ENCODE results near the gene NHERF1. TPM values are rescaled to one million over a fixed set of nuclear protein-coding genes. Genes with fewer than 3 reads are reported as not detected.

NHERF1 gene
- total and polyA plus RNA-seq, 9 of the 15 experiments (the other 6 are each of a cell fraction or from before 2014, with no cell fraction given): 11.4 to 79.9 (median 36.9) TPM

DNA sequence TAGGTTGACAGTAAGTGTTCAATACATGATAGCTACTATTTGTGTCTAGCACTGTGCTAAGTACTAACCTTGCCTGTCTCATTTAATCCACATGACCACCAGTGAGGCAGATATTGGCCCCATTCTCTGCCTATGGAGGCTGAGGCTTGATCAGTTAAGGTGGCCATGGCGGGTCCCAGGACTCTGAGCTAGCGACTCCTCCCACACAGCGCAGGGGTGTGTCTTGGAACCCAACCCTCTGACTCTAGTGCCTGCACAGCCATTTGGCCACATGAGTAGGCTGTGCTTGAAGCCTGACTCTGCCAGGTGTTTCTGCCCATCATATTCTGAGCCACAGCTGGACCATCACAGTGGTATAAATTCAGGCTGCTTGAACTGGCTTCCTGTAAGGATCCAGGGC lies 6.4 kb downstream of the NHERF1 start (continued):
- TF ChIP-seq ZNF121 (CRISPR knock-in tag; conservative IDR thresholded peaks at IDR 0.05) (no peak), ZBTB33 (CRISPR knock-in tag; IDR thresholded peaks at IDR 0.05) (no peak), MYBL2 (IDR thresholded peaks at IDR 0.05; ENCODE audit: low read depth) (no peak), MYBL2 (CRISPR knock-in tag; IDR thresholded peaks at IDR 0.05; ENCODE audit: borderline replicate concordance) (no peak), SRSF7 (optimal IDR thresholded peaks at IDR 0.05; ENCODE audit: low read depth, low read length) (no peak), JUN (IDR thresholded peaks at IDR 0.05; ENCODE audit: borderline replicate concordance, low read depth, low read length) (no peak), JUN (CRISPR knock-in tag; IDR thresholded peaks at IDR 0.05; ENCODE audit: borderline replicate concordance) (no peak), ARHGAP35 (IDR thresholded peaks at IDR 0.05; ENCODE audit: partially characterized antibody) (no peak), ATF1 (CRISPR knock-in tag; IDR thresholded peaks at IDR 0.05) (no peak), ATF1 (tag; IDR thresholded peaks at IDR 0.05) (no peak), CBX8 (IDR thresholded peaks at IDR 0.05; ENCODE audit: borderline replicate concordance, extremely low read depth, low read depth, low read length, poor library complexity, severe bottlenecking) (no peak), HMG20B (CRISPR knock-in tag; IDR thresholded peaks at IDR 0.05) (no peak), MTA3 (IDR thresholded peaks at IDR 0.05; ENCODE audit: borderline replicate concordance) (no peak), SMARCA5 (IDR thresholded peaks at IDR 0.05) (peak; percentile 48; the same call in 1 of the 2 replicates), PHF20 (IDR thresholded peaks at IDR 0.05; ENCODE audit: partially characterized antibody) (no peak), RERE (CRISPR knock-in tag; IDR thresholded peaks at IDR 0.05; ENCODE audit: borderline replicate concordance) (no peak), LEF1 (IDR thresholded peaks at IDR 0.05) (no peak), DPF2 (IDR thresholded peaks at IDR 0.05) (no peak)
- TF ChIP-seq, protein P1, sequence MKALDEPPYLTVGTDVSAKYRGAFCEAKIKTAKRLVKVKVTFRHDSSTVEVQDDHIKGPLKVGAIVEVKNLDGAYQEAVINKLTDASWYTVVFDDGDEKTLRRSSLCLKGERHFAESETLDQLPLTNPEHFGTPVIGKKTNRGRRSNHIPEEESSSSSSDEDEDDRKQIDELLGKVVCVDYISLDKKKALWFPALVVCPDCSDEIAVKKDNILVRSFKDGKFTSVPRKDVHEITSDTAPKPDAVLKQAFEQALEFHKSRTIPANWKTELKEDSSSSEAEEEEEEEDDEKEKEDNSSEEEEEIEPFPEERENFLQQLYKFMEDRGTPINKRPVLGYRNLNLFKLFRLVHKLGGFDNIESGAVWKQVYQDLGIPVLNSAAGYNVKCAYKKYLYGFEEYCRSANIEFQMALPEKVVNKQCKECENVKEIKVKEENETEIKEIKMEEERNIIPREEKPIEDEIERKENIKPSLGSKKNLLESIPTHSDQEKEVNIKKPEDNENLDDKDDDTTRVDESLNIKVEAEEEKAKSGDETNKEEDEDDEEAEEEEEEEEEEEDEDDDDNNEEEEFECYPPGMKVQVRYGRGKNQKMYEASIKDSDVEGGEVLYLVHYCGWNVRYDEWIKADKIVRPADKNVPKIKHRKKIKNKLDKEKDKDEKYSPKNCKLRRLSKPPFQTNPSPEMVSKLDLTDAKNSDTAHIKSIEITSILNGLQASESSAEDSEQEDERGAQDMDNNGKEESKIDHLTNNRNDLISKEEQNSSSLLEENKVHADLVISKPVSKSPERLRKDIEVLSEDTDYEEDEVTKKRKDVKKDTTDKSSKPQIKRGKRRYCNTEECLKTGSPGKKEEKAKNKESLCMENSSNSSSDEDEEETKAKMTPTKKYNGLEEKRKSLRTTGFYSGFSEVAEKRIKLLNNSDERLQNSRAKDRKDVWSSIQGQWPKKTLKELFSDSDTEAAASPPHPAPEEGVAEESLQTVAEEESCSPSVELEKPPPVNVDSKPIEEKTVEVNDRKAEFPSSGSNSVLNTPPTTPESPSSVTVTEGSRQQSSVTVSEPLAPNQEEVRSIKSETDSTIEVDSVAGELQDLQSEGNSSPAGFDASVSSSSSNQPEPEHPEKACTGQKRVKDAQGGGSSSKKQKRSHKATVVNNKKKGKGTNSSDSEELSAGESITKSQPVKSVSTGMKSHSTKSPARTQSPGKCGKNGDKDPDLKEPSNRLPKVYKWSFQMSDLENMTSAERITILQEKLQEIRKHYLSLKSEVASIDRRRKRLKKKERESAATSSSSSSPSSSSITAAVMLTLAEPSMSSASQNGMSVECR (CRISPR knock-in tag; IDR thresholded peaks at IDR 0.05): no peak
